Measurements from ENCODE around the gene DHX35.

DHX35 gene

DNA sequence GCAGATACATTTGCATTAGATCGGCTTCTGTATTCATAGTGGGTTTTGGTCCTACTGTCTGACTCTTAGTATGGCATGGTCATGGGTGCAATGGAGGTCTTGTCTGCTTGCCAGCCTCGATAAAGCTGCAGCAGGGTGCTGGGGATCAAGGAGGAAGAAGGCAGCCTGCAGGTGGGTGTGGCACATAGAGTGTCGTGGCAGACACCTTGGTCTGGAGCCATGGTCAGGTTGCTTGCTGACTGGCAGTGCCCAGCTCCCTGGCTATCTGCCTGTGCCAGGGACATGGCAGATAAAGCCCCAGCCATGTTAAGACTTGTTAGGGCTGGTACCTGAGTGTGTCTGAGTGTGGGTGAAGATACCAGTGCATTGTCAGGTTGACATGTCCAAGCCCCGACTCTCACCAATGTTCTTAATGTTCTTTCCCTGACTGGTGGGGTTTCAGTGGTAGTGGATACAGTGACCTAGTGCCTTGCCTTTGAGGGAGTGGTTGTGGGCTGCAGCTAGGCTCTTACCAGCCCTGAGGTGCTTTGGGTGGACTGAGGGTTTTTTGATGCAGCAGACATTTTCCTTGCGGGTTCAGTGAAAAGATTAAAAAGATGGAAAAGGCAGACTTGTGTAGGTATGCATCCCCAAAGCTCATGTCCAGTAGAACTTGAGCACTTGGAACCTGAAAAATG, 34.1 kb upstream of the DHX35 start:
- H3K9me3 ChIP-seq (ENCODE audit: control insufficient read depth, insufficient read depth, low read depth, low read length): no peaks in the 10 kb centered on the region
- peaks cover 0 to 30% of the 10 kb centered on the region in 2 experiments; a peak in 2 of 3 replicates for H3K36me3 ChIP-seq (ENCODE audit: control insufficient read depth in 2 of 2, insufficient read depth in 1 of 2, low read length in 2 of 2)
- ChIA-PET POLR2A (interaction anchor here (0.8 to 3.8 kb wide), 2 partner anchors 8 to 34 kb away, joined by 3 to 37 read pairs; partner anchors contain the start of gene DHX35), CTCF (interaction anchor here (0.6 to 8.6 kb wide), 4 partner anchors 33 to 121 kb away, joined by 3 to 75 read pairs (median 3); no protein-coding TSS in a partner anchor)
- H3K27ac ChIP-seq (ENCODE audit: extremely low read depth, low read depth, low read length): no peak overlapping the region; the same call in 1 of the 2 replicates
- TF ChIP-seq, protein P1, sequence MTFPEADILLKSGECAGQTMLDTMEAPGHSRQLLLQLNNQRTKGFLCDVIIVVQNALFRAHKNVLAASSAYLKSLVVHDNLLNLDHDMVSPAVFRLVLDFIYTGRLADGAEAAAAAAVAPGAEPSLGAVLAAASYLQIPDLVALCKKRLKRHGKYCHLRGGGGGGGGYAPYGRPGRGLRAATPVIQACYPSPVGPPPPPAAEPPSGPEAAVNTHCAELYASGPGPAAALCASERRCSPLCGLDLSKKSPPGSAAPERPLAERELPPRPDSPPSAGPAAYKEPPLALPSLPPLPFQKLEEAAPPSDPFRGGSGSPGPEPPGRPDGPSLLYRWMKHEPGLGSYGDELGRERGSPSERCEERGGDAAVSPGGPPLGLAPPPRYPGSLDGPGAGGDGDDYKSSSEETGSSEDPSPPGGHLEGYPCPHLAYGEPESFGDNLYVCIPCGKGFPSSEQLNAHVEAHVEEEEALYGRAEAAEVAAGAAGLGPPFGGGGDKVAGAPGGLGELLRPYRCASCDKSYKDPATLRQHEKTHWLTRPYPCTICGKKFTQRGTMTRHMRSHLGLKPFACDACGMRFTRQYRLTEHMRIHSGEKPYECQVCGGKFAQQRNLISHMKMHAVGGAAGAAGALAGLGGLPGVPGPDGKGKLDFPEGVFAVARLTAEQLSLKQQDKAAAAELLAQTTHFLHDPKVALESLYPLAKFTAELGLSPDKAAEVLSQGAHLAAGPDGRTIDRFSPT (tag by site-specific recombination; IDR thresholded peaks at IDR 0.05): 0 out of 2 replicates have a peak, but pooled peaks have one; percentile 36
- no peak for TF ChIP-seq ZBTB17 (tag by site-specific recombination; IDR thresholded peaks at IDR 0.05)
- peak; percentile 78 for TF ChIP-seq ZNF600 (tag by site-specific recombination; IDR thresholded peaks at IDR 0.05)
- no peak for TF ChIP-seq ZNF660 (tag by site-specific recombination; IDR thresholded peaks at IDR 0.05)
- 0 out of 2 replicates have a peak, but pooled peaks have one; percentile 24 for TF ChIP-seq KLF16 (tag by site-specific recombination; IDR thresholded peaks at IDR 0.05)
- 0 out of 2 replicates have a peak, but pooled peaks have one; percentile 7 for TF ChIP-seq KLF1 (tag by site-specific recombination; IDR thresholded peaks at IDR 0.05)
- peak; percentile 88 for TF ChIP-seq KLF9 (tag by site-specific recombination; IDR thresholded peaks at IDR 0.05; ENCODE audit: low read depth)
- peak overlapping the region; percentile 86 for H3K4me3 ChIP-seq (ENCODE audit: low read depth, low read length)
- peaks cover 4% of the 10 kb centered on the region; the same call in 1 of the 2 replicates for H3K4me1 ChIP-seq (ENCODE audit: control insufficient read depth, insufficient read depth, low read length)

DNA sequence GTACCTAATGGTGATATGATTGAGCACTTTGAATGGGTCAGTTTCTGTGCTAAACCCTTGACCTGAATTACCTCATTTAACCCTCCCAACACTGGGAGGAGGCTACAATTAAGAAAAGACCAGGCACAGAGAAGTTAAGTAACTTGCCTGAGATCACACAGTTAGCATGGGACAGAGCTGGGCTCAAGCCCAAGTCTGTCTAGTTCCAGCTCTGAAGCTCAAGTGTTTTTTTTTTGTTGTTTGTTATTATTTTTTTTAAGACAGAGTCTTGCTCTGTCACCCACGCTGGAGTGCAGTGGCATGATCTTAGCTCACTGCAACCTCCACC, 31.9 kb upstream of the DHX35 start:
- H3K4me1 ChIP-seq (ENCODE audit: control insufficient read depth, insufficient read depth, low read length): peaks cover 4% of the 10 kb centered on the region; the same call in 1 of the 2 replicates
- TF ChIP-seq, protein P2, sequence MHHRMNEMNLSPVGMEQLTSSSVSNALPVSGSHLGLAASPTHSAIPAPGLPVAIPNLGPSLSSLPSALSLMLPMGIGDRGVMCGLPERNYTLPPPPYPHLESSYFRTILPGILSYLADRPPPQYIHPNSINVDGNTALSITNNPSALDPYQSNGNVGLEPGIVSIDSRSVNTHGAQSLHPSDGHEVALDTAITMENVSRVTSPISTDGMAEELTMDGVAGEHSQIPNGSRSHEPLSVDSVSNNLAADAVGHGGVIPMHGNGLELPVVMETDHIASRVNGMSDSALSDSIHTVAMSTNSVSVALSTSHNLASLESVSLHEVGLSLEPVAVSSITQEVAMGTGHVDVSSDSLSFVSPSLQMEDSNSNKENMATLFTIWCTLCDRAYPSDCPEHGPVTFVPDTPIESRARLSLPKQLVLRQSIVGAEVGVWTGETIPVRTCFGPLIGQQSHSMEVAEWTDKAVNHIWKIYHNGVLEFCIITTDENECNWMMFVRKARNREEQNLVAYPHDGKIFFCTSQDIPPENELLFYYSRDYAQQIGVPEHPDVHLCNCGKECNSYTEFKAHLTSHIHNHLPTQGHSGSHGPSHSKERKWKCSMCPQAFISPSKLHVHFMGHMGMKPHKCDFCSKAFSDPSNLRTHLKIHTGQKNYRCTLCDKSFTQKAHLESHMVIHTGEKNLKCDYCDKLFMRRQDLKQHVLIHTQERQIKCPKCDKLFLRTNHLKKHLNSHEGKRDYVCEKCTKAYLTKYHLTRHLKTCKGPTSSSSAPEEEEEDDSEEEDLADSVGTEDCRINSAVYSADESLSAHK (tag by site-specific recombination; IDR thresholded peaks at IDR 0.05): no peak
- TF ChIP-seq ZNF518A (tag by site-specific recombination; conservative IDR thresholded peaks at IDR 0.05; ENCODE audit: low read depth) (no peak), ZNF311 (tag by site-specific recombination; IDR thresholded peaks at IDR 0.05; ENCODE audit: borderline replicate concordance) (no peak), ZNF670 (tag by site-specific recombination; IDR thresholded peaks at IDR 0.05; ENCODE audit: low read depth) (no peak), WT1 (tag by site-specific recombination; IDR thresholded peaks at IDR 0.05) (no peak), ZNF571 (tag by site-specific recombination; IDR thresholded peaks at IDR 0.05) (no peak), ZNF18 (tag by site-specific recombination; IDR thresholded peaks at IDR 0.05) (no peak), ZNF529 (tag by site-specific recombination; IDR thresholded peaks at IDR 0.05; ENCODE audit: insufficient replicate concordance) (no peak)
- H3K9me3 ChIP-seq (ENCODE audit: control insufficient read depth, insufficient read depth, low read depth, low read length): no peaks in the 10 kb centered on the region
- no peak overlapping the region for H3K4me3 ChIP-seq (ENCODE audit: low read depth, low read length)
- peaks cover 3 to 40% of the 10 kb centered on the region in 2 experiments; a peak in 2 of 3 replicates for H3K36me3 ChIP-seq (ENCODE audit: control insufficient read depth in 2 of 2, insufficient read depth in 1 of 2, low read length in 2 of 2)
- POLR2A ChIA-PET: interaction anchor here (0.7 kb wide), 1 partner anchor 119 kb away, joined by 3 read pairs; no protein-coding TSS in a partner anchor
- CTCF ChIA-PET: interaction anchor here (1.5 to 8.6 kb wide), 2 partner anchors 119 to 150 kb away, joined by 3 to 75 read pairs; no protein-coding TSS in a partner anchor
- H3K27ac ChIP-seq (ENCODE audit: extremely low read depth, low read depth, low read length): no peak overlapping the region

All from HEK293 (cell line).